Thyroid gland (tissue), 4 donors: ENCODE data around the gene AKR1A1.

Source experiments
- POLR2A ChIP-seq, 2 donors: fragments of 450-650 bp; IDR thresholded peaks; one replicate each; pipeline ENCODE4 v1.6.1; 2017; ENCODE audit warnings: antibody characterized with exemption in 2 of 2, mild to moderate bottlenecking in 2 of 2, moderate library complexity in 1 of 2
- TF ChIP-seq, protein P1 (sequence below), 6 experiments: fragments of 200-600 bp in 3 of 6; fragments of 450-650 bp in 3 of 6; sonication (generic) in 3 of 6; IDR thresholded peaks; one replicate each; pipeline ENCODE4 v1.5.1; 2016 to 2019; ENCODE audit warnings: antibody characterized with exemption in 6 of 6, mild to moderate bottlenecking in 2 of 6, inconsistent platforms in 1 of 6, moderate library complexity in 1 of 6

DNA sequence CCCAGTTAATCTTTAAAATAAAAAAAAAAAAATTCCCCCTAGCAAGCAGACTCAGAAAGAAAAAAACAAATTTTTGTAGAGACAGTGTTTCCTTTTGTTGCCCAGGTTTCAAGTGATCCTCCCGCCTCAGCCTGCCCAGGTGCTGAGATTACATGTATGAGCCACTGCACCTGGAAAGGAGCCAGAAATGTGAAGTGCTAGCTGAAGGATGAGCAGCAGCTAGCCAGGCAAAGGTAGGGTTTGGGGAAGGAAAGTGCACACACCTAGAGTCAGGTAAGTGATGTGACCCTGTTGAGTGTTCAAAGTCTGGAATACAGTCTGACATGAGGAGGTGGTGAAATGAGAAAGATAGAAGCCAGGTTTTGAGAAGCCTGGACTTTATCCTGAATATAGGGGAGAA lies 1.7 kb downstream of the AKR1A1 start:
- TF ChIP-seq, protein P1, sequence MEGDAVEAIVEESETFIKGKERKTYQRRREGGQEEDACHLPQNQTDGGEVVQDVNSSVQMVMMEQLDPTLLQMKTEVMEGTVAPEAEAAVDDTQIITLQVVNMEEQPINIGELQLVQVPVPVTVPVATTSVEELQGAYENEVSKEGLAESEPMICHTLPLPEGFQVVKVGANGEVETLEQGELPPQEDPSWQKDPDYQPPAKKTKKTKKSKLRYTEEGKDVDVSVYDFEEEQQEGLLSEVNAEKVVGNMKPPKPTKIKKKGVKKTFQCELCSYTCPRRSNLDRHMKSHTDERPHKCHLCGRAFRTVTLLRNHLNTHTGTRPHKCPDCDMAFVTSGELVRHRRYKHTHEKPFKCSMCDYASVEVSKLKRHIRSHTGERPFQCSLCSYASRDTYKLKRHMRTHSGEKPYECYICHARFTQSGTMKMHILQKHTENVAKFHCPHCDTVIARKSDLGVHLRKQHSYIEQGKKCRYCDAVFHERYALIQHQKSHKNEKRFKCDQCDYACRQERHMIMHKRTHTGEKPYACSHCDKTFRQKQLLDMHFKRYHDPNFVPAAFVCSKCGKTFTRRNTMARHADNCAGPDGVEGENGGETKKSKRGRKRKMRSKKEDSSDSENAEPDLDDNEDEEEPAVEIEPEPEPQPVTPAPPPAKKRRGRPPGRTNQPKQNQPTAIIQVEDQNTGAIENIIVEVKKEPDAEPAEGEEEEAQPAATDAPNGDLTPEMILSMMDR (IDR thresholded peaks at IDR 0.05) = no peak
- no peak for TF ChIP-seq POLR2A (IDR thresholded peaks at IDR 0.05)
